GM11168 (cell line): ENCODE measurements around the gene CA12.

Experiments
- in situ Hi-C: fragments of 300-500 bp; cut with MboI; formaldehyde crosslinking; loops from one replicate; pipeline ENCODE4 v1.12.0; 2022; ENCODE audit warnings: low sequenced_read_pairs; ENCODE audit not compliant: unreplicated experiment

CA12 gene

GRCh38 chr15:63318344-63318743, 63.3 kb downstream of the CA12 start:
- in situ Hi-C loops, result no loop called here

GRCh38 chr15:63314409-63314808, 67.2 kb downstream of the CA12 start:
- in situ Hi-C loops, result no loop called here

GRCh38 chr15:63313825-63314224, 67.8 kb downstream of the CA12 start:
- in situ Hi-C loops, result no loop called here

DNA sequence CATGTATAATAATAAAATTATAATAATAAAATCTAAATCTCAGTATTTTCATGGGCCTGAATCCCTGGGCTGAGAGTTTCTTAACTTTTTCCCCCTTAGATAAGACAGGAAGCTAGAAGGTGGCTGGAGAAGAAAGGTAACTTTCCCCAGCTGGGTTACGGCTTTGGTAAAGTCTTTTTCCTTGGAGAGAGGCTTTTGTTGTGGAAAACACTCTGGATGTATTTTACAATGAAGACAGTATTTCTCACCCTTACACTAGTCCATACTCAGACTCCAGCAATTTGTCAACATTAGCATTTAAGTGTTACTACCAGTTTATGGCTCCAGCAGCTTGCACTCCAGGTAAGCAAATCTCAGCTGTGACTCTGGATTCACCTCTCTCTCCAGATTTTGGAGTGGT, 69.4 kb downstream of the CA12 start:
- in situ Hi-C loops, result no loop called here

- in situ Hi-C loops, result no loop called here
Measured at GRCh38 chr15:63310646-63311045, 71.0 kb downstream of the CA12 start.

GRCh38 chr15:63308947-63309346, 72.7 kb downstream of the CA12 start:
- in situ Hi-C loops, result no loop called here

DNA sequence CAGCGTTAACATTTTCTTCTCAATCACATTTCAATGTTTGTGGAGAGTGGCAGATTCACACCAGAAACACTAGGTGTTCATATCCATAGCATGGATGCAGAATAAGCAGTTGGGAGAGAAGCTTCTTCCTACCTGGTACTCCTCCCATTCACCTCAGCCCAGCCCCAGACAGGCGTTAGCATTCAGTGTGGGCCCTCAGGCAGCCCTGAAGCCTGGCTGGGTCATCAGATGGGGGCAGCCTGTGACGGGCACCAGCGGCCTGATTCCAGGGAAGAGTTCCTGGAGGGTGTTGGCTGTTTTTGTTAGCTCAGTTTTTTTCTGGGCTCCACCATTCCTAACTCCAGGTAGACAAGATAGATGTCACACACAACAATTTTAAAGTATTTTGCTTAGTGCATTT, 73.2 kb downstream of the CA12 start:
- in situ Hi-C loops, result no loop called here

DNA sequence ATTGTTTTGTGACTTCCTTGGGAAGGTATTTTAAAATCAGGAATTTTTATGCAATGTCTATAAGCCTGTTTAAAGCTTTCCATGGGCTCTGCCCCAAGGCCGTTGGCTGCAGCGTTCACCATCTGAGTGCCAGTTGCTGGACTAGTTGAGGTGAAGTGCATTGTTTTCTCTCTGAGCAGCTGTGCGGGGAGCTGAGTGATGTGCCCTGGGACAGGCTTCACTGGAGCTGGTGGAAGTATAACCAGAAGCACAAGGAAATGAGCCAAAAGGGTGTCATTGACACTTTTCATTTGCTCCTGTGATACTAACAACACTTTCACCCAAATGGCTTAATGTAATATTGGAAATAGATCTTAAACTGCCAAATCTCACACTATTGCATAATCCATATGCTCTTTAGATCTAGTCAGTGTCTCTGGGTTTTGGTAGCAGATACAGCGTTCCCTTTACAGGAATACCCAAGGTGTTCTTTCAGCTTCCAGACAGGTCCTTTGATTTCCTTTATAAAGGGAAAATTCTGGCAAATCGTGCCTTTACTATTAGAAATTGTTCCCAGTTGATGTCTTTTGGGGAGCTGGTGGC, 75.1 kb downstream of the CA12 start:
- in situ Hi-C loops, result no loop called here

GRCh38 chr15:63305260-63305659, 76.4 kb downstream of the CA12 start:
- in situ Hi-C loops, result no loop called here

GRCh38 chr15:63301088-63301487, 80.6 kb downstream of the CA12 start:
- in situ Hi-C loops, result no loop called here

- in situ Hi-C loops, result loop anchor here (25.0 kb wide), 1 partner anchor 287 kb away; the partner anchor contains the start of gene FBXL22
Measured at GRCh38 chr15:63299943-63300575, 81.6 kb downstream of the CA12 start.

DNA sequence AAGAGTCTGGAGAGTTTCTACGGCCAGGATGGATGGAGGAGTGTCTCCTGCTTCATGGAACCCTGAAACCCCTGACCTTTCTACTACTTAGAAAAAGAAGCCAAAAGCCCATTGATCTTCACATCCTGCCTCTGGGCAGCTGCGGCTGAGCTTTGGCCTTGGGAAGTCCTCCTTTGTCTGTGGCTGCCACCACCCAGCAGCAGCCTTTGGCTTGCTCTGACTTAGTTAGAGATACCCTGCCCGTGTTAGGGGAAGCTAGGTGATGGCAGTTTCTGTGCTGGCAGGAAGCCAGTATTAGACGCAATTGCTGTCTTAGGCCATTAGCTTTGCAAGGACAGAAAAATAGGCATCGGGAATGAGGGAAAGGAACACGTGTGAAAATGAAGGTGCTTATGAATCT, 85.5 kb downstream of the CA12 start:
- in situ Hi-C loops, result loop anchor here (25.0 kb wide), 1 partner anchor 291 kb away; the partner anchor contains the start of gene FBXL22

- in situ Hi-C loops, result loop anchor here (25.0 kb wide), 1 partner anchor 292 kb away; the partner anchor contains the start of gene FBXL22
Measured at GRCh38 chr15:63295341-63295740, 86.3 kb downstream of the CA12 start.

DNA sequence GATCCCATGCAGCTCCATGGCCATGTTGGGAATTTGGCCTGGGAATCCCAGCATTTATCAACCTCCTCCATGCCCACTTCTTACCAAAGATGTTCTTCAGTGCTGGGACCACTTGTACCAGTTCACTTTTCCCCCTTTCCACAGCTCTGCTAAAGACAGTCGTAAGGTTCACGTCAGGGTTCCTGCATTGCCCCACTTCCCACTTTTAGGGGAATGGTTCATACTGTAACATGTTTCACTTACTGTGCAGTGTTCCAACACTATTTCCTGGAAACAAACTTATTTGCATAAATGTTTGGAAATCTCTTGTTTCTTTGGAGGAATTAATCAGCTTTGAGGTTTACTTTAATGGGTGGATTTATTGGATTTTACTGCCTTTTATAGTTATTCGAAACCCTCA, 87.3 kb downstream of the CA12 start:
- in situ Hi-C loops, result loop anchor here (25.0 kb wide), 1 partner anchor 293 kb away; the partner anchor contains the start of gene FBXL22

DNA sequence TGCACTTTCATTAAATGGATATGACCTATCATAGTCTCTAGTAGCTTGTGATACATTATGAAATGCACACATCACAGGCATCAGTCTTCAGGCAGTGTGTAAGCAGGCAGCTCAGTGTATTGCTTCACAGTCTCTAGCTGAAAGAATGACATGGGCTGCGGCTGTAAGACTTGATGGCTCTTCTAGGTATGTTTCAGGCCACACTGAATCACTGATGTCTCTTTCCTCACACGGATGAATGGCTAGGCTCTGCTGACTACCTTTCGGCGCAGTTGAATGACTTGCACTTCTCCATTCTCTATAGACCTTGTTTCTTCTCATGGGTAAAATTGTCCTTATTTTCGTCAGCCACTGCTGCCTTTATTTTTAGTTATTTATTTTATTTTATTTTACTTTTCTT, 88.9 kb downstream of the CA12 start:
- in situ Hi-C loops, result loop anchor here (25.0 kb wide), 1 partner anchor 295 kb away; the partner anchor contains the start of gene FBXL22

DNA sequence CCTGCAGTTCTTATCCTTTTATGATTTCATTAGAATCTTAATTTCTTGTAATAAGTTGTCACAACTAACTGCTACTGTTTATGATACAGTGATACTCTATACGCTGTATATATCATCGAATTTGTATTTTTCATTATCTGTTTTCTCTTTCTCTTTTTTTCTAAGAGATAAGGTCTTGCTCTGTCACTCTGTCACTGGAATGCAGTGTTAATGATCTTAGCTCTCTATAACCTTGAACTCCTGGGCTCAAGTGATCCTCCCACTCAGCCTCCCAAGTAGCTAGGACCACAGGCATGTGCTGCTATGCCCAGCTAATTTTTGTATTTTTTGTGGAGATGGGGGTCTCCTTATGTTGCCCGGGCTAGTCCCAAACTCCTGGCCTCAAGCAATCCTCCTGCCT, 89.4 kb downstream of the CA12 start:
- in situ Hi-C loops, result loop anchor here (25.0 kb wide), 1 partner anchor 295 kb away; the partner anchor contains the start of gene FBXL22

GRCh38 chr15:63291507-63291906, 90.1 kb downstream of the CA12 start:
- in situ Hi-C loops, result loop anchor here (25.0 kb wide), 1 partner anchor 296 kb away; the partner anchor contains the start of gene FBXL22

- in situ Hi-C loops, result loop anchor here (25.0 kb wide), 1 partner anchor 298 kb away; the partner anchor contains the start of gene FBXL22
Measured at GRCh38 chr15:63288778-63289378, 92.8 kb downstream of the CA12 start.

DNA sequence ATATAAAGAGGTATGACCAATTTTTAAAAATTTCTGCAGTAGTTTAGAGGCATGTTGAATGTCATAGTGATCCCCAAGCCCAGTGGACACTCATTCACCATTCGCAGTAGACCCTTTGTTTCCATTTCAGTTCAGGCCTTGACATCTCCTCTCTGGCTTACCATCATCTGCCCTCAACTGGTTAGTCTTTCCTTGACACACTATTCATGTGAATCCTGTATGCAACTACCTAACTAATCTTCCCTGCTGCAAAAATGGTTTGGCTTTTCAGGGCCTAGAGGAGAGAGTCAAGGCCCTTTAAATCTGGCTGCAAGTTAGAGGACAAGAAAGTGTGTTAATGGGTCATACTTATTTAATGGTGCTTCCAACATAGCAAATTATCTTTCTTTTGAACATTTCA, 93.3 kb downstream of the CA12 start:
- in situ Hi-C loops, result loop anchor here (25.0 kb wide), 1 partner anchor 299 kb away; the partner anchor contains the start of gene FBXL22

DNA sequence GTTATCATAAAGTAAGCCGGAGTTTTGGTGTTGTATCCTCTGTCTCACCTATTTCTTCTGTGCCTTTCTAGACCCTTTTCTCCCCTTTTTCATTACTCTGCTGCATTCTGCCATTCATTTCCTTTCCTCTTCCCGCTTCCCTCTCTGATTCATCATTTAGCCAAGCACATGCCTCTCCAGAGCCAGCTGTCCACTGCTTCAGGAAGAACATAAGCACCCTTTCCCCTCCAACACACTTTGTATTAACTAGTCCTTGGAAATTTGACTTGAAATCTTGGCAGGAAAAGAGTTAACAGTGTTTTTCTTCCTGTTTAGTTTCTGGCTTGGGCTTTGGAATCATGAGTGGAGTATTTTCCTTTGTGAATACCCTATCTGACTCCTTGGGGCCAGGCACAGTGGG, 94.5 kb downstream of the CA12 start:
- in situ Hi-C loops, result loop anchor here (25.0 kb wide), 1 partner anchor 300 kb away; the partner anchor contains the start of gene FBXL22

- in situ Hi-C loops, result loop anchor here (25.0 kb wide), 1 partner anchor 303 kb away; the partner anchor contains the start of gene FBXL22
Measured at GRCh38 chr15:63284335-63284734, 97.3 kb downstream of the CA12 start.
